Kidney (tissue), 14 donors: ENCODE measurements around the gene SPRYD4. TPM values are rescaled to one million over a fixed set of nuclear protein-coding genes. Genes with fewer than 3 reads are reported as not detected.

Experiments
- DNase-seq, 5 donors: peaks; one replicate each; pipeline ENCODE4 v3.0.0-alpha.2; 2013 to 2020
- FAIRE-seq: peaks from 2 replicates; lab custom pipeline; 2012; peaks lifted over from hg19 to GRCh38; lab: Jason Lieb, UNC
- H3K27ac ChIP-seq, 2 donors: one replicate each; pipeline ENCODE4 v1.7.0; 2013; ENCODE audit warnings: low read depth in 2 of 2, low read length in 2 of 2, inconsistent platforms in 1 of 2
- H3K27me3 ChIP-seq: one replicate; pipeline ENCODE4 v1.7.1; 2013; ENCODE audit warnings: low read length, inconsistent platforms; ENCODE audit not compliant: control insufficient read depth, insufficient read depth
- H3K36me3 ChIP-seq, 3 donors: one replicate each; pipeline versions ENCODE4 v1.7.0 to v1.7.1; 2013; ENCODE audit warnings: low read length in 3 of 3, control low read depth in 1 of 3, inconsistent platforms in 1 of 3; ENCODE audit not compliant: insufficient read depth in 3 of 3, control insufficient read depth in 2 of 3
- H3K4me1 ChIP-seq, 3 donors: one replicate each; pipeline versions ENCODE4 v1.7.0 to v1.7.1; 2013; ENCODE audit warnings: low read length in 3 of 3, inconsistent platforms in 1 of 3, low read depth in 1 of 3; ENCODE audit not compliant: control insufficient read depth in 2 of 3, insufficient read depth in 2 of 3
- H3K4me3 ChIP-seq, 3 donors: one replicate each; pipeline versions ENCODE4 v1.7.0 to v1.8.1; 2013; ENCODE audit warnings: low read length in 3 of 3, control low read depth in 1 of 3, inconsistent platforms in 1 of 3
- H3K9ac ChIP-seq, 3 donors: one replicate each; pipeline versions ENCODE4 v1.7.0 to v1.7.1; 2013; ENCODE audit warnings: low read length in 3 of 3, control low read depth in 1 of 3, inconsistent platforms in 1 of 3
- H3K9me3 ChIP-seq, 3 donors: one replicate each; pipeline versions ENCODE4 v1.7.0 to v1.7.1; 2013; ENCODE audit warnings: low read length in 3 of 3, control low read depth in 1 of 3, inconsistent platforms in 1 of 3; ENCODE audit not compliant: control insufficient read depth in 2 of 3, insufficient read depth in 1 of 3
- intact Hi-C: fragments of 100-400 bp; cut with DNase I; formaldehyde crosslinking; loops from one replicate; pipeline ENCODE4 v1.11.1; 2022
- polyA plus RNA-seq: library from polyadenylated mRNA; stranded (reverse); fragments of 350-450 nt; fragmentation: Illumina TruSeq; extraction: RNeasy Lipid Tissue Mini Kit (QIAGEN cat#74804); gene quantifications from one replicate; pipeline ENCODE4 v1.2.3, GENCODE V29; 2014; ENCODE audit warnings: low read depth, low replicate concordance; ENCODE audit not compliant: insufficient read depth
- total RNA-seq: library from RNA; stranded (reverse); fragmentation: NEBNext Ultra II Directional; extraction: Animal tissue kit (Norgen Biotek cat#: 25700); gene quantifications from one replicate; pipeline ENCODE4 v1.2.1, GENCODE V29; 2021
- TF ChIP-seq, protein P1 (sequence below): IDR thresholded peaks from 3 replicates; pipeline ENCODE4 v1.5.1; 2012; ENCODE audit warnings: mild to moderate bottlenecking, moderate library complexity, borderline replicate concordance; ENCODE audit not compliant: insufficient read depth; ENCODE audit errors: extremely low read depth
- donor health status: control.
- donor health status: control.
- donor health status: control.
- donor health status: control.
- donor health status: control.
- donor health status: DM: yes; HTN: yes; CAD: no.
- donor health status: Normal renal cell carcinoma (clear cell type).

SPRYD4 gene
- total and polyA plus RNA-seq, 2 donors from 2014 or later, result 4.0 to 6.0 TPM

DNA sequence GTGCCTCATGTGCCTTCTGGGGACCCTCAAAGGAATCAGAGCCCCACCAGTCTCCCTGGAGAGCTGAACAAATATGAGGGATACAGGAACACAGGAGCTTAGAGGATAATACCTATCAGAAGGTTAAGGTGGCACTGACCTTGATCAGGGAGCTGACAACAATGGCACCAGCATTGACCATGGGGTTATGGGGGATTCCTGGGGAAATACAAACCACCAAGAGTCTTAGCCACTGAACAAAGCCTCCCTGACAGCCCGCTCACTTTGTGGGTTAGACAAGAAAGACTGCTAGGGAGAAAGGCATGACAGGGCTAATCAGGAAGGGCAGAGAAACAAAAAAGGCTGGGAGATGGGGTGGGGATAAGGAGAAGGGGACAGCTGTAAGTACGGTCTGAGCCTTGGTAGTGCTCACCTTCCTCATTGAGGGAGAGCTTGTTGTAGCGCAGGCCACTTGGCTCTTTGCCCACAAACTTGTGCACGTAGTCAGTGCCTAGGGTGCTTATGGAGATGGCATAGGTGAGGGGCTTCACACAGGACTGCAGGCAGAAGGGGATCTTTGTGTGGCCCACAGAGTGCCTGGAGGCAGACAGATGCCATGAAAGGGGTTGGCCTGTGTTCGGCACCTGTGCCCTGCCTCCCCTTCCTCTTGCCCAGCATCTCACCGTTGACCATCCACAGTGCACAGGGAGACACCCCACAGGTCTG, 9.3 kb downstream of the SPRYD4 start:
- TF ChIP-seq, protein P1, sequence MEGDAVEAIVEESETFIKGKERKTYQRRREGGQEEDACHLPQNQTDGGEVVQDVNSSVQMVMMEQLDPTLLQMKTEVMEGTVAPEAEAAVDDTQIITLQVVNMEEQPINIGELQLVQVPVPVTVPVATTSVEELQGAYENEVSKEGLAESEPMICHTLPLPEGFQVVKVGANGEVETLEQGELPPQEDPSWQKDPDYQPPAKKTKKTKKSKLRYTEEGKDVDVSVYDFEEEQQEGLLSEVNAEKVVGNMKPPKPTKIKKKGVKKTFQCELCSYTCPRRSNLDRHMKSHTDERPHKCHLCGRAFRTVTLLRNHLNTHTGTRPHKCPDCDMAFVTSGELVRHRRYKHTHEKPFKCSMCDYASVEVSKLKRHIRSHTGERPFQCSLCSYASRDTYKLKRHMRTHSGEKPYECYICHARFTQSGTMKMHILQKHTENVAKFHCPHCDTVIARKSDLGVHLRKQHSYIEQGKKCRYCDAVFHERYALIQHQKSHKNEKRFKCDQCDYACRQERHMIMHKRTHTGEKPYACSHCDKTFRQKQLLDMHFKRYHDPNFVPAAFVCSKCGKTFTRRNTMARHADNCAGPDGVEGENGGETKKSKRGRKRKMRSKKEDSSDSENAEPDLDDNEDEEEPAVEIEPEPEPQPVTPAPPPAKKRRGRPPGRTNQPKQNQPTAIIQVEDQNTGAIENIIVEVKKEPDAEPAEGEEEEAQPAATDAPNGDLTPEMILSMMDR, result no peak
- DNase-seq, result no peak
- H3K4me1 ChIP-seq, result no peaks in the 10 kb centered on the region
- H3K9ac ChIP-seq, result no peak overlapping the region
- no peak overlapping the region for H3K4me3 ChIP-seq
- FAIRE-seq, result no peak
- H3K9me3 ChIP-seq, result no peaks in the 10 kb centered on the region
- no peak overlapping the region for H3K27ac ChIP-seq
- no peaks in the 10 kb centered on the region for H3K27me3 ChIP-seq
- intact Hi-C loops, result no loop called here
- H3K36me3 ChIP-seq, result peaks cover 0 to 3% (median under 1%) of the 10 kb centered on the region in 3 donors

GRCh38 chr12:56479625-56480024, 11.2 kb downstream of the SPRYD4 start:
- H3K36me3 ChIP-seq, result peaks cover 0 to 2% (median 0%) of the 10 kb centered on the region in 3 donors

GRCh38 chr12:56484566-56484965, 16.2 kb downstream of the SPRYD4 start:
- intact Hi-C loops, result no loop called here
- no peak overlapping the region for H3K27ac ChIP-seq

More at GRCh38 chr12:56479625-56480024, 11.2 kb downstream of the SPRYD4 start:
- FAIRE-seq, result no peak
- intact Hi-C loops, result no loop called here
- no peaks in the 10 kb centered on the region for H3K27me3 ChIP-seq
- DNase-seq, result no peak
- TF ChIP-seq, protein P1, result no peak
- H3K9ac ChIP-seq, result no peak overlapping the region
- H3K4me1 ChIP-seq, result no peaks in the 10 kb centered on the region
- no peaks in the 10 kb centered on the region for H3K9me3 ChIP-seq
- no peak overlapping the region for H3K4me3 ChIP-seq
- H3K27ac ChIP-seq, result no peak overlapping the region

More at GRCh38 chr12:56484566-56484965, 16.2 kb downstream of the SPRYD4 start:
- H3K9ac ChIP-seq, result no peak overlapping the region
- no peaks in the 10 kb centered on the region for H3K9me3 ChIP-seq
- H3K27me3 ChIP-seq, result peaks cover 2% of the 10 kb centered on the region
- TF ChIP-seq, protein P1, result no peak
- H3K4me1 ChIP-seq, result peaks cover 0 to 10% (median 4%) of the 10 kb centered on the region in 3 donors
- no peak overlapping the region for H3K4me3 ChIP-seq
- no peaks in the 10 kb centered on the region for H3K36me3 ChIP-seq
- DNase-seq, result no peak
- FAIRE-seq, result no peak
